ENCODE measurements around the gene ELP4. TPM values are rescaled to one million over a fixed set of nuclear protein-coding genes. Genes with fewer than 3 reads are reported as not detected.
A peak's percentile ranks its signal among the peaks of the same experiment; 100 is the strongest.

The ELP4 gene
- total RNA-seq, 5 donors from 2014 or later (not counting 1 experiment from before 2014, with no cell fraction given) = 15.9 to 22.2 (median 17.2) TPM

DNA sequence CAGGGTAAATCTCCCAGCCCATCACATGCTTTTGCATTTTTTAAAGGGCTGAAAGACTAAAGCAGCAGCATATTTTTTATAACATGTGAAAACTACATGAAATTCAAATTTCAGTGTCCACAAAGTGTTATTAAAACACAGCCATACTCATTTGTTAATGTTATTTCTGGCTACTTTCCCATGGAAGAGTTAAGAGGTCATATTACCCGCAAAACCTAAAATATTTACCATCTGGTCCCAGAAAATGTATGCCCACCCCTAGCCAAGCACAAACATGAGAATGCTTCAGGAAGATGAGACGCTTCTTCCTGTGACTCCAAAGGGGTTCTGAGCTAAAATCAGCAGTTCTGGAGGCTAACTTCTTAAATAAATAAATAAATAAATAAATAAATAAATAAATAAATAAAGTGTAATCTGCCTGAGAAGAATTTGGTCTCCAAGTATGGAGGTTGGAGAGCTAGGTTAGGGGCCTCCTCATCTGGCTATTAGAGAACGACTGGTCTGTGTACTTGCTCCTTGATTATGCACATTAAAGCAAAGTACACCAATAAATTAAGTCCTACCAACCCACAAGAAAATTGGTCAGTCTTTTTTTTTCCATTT is 9.9 kb upstream of the ELP4 start:
- H3K27me3 Mint-ChIP-seq = no peaks in the 10 kb centered on the region
- H3K27ac Mint-ChIP-seq = no peak overlapping the region
- ChIA-PET POLR2A (no interaction called here), CTCF (no interaction called here)
- peaks cover 33 to 39% (median 37%) of the 10 kb centered on the region in 3 donors for H3K4me1 Mint-ChIP-seq
- Histone ChIP-seq H3K9me3 (no peaks in the 10 kb centered on the region), H3K27ac (ENCODE audit: low read length) (no peak overlapping the region), H3K4me3 (ENCODE audit: control insufficient read depth in 1 of 2, extremely low read depth in 1 of 2, low read length in 1 of 2) (no peak overlapping the region), H3K27me3 (replicated peaks in 1 of 2; ENCODE audit: control insufficient read depth in 2 of 2, extremely low read depth in 1 of 2, insufficient read depth in 2 of 2, low read length in 1 of 2) (no peaks in the 10 kb centered on the region), H3K4me1 (ENCODE audit: control insufficient read depth in 1 of 2, extremely low read depth in 1 of 2, insufficient read depth in 2 of 2, low read length in 2 of 2) (no peaks in the 10 kb centered on the region), H3K36me3 (ENCODE audit: control insufficient read depth in 2 of 2, extremely low read depth in 1 of 2, insufficient read depth in 1 of 2, low read length in 1 of 2) (peaks cover 0 to under 1% of the 10 kb centered on the region in 2 donors)
- DNase-seq (no peak), ATAC-seq (replicated peaks in 1 of 4) (no peak)
- H3K9me3 Mint-ChIP-seq = no peaks in the 10 kb centered on the region
- H3K36me3 Mint-ChIP-seq = peaks cover 44% of the 10 kb centered on the region
- H3K4me3 Mint-ChIP-seq = no peak overlapping the region
- WGBS (ENCODE audit: insufficient coverage) = no CpG with 5 or more reads among the region's 3 CpGs

- Mint-ChIP-seq H3K4me1 (peaks cover 38 to 39% (median 39%) of the 10 kb centered on the region in 3 donors), H3K27me3 (no peaks in the 10 kb centered on the region), H3K27ac (no peak overlapping the region), H3K4me3 (no peak overlapping the region), H3K9me3 (no peaks in the 10 kb centered on the region), H3K36me3 (peaks cover 44% of the 10 kb centered on the region)
- no peaks in the 10 kb centered on the region for H3K27me3 ChIP-seq (replicated peaks in 1 of 2; ENCODE audit: control insufficient read depth in 2 of 2, extremely low read depth in 1 of 2, insufficient read depth in 2 of 2, low read length in 1 of 2)
- no peak overlapping the region for H3K4me3 ChIP-seq (ENCODE audit: control insufficient read depth in 1 of 2, extremely low read depth in 1 of 2, low read length in 1 of 2)
- POLR2A ChIA-PET = no interaction called here
- no peaks in the 10 kb centered on the region for H3K4me1 ChIP-seq (ENCODE audit: control insufficient read depth in 1 of 2, extremely low read depth in 1 of 2, insufficient read depth in 2 of 2, low read length in 2 of 2)
- no peak for DNase-seq
- H3K36me3 ChIP-seq (ENCODE audit: control insufficient read depth in 2 of 2, extremely low read depth in 1 of 2, insufficient read depth in 1 of 2, low read length in 1 of 2) = peaks cover 0 to 7% of the 10 kb centered on the region in 2 donors
- ATAC-seq (replicated peaks in 1 of 4) = no peak
- H3K27ac ChIP-seq (ENCODE audit: low read length) = no peak overlapping the region
- no peaks in the 10 kb centered on the region for H3K9me3 ChIP-seq
- CTCF ChIA-PET = no interaction called here
- no CpG with 5 or more reads among the region's 2 CpGs for WGBS (ENCODE audit: insufficient coverage)
These were observed 9.0 kb upstream of the ELP4 start for GRCh38 chr11:31500560-31500959.

DNA sequence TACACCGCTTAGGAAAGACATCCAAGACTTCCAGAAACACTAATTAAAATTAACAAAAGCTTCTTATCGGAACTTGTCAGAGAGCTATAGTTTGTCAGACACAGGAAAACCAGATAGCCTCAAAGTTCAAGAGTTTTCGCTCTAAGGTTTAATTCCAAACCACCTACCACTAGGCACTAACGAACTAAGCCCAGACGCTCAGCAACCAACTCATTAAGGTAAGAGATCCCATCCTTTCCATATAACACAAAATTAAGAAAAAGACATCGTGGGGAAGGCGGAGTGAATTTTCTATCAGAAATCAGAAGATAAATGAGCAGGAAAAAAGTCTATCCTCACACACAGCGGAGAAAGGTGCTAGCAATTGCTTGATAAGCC is 527 bp upstream of the ELP4 start:
- POLR2A ChIA-PET = no interaction called here
- Histone ChIP-seq H3K4me1 (ENCODE audit: control insufficient read depth in 1 of 2, extremely low read depth in 1 of 2, insufficient read depth in 2 of 2, low read length in 2 of 2) (peaks cover 2 to 24% of the 10 kb centered on the region in 2 experiments), H3K4me3 (ENCODE audit: control insufficient read depth in 1 of 2, extremely low read depth in 1 of 2, low read length in 1 of 2) (peak overlapping the region; percentile 58 to 95), H3K36me3 (ENCODE audit: control insufficient read depth in 2 of 2, extremely low read depth in 1 of 2, insufficient read depth in 1 of 2, low read length in 1 of 2) (peaks cover 0 to 7% of the 10 kb centered on the region in 2 donors), H3K9me3 (no peaks in the 10 kb centered on the region), H3K27ac (ENCODE audit: low read length) (peak overlapping the region; percentile 82), H3K27me3 (replicated peaks in 1 of 2; ENCODE audit: control insufficient read depth in 2 of 2, extremely low read depth in 1 of 2, insufficient read depth in 2 of 2, low read length in 1 of 2) (no peaks in the 10 kb centered on the region)
- Mint-ChIP-seq H3K9me3 (no peaks in the 10 kb centered on the region), H3K27ac (peak overlapping the region; percentile 89 to 98), H3K4me1 (peaks cover 49 to 74% (median 54%) of the 10 kb centered on the region in 3 donors), H3K27me3 (no peaks in the 10 kb centered on the region), H3K36me3 (peaks cover 15% of the 10 kb centered on the region), H3K4me3 (peak overlapping the region; percentile 93 to 98 (median 95))
- CTCF ChIA-PET = no interaction called here
- peak; percentile 8 to 19 (median 12) for ATAC-seq (replicated peaks in 1 of 4)
- DNase-seq = no peak
- WGBS (ENCODE audit: insufficient coverage) = 0% methylated on average over 2 of the region's 8 CpGs

DNA sequence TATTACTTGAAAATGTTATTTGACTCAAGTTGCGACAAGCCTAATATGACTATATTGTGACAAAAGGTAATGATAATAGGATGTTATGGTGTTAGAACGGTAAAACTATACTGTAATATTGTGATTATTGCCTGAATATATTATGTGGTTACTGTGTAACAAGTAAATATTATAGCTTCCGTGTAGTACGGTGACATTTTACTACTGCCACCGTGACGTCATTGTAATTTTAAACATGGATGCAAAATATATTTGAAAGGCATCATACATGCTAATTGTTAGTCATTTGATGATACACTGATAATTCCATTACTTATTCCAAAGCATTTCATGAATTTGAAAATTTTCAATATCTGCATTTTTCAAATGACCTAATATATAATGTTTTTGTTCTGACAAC is 2.5 kb downstream of the ELP4 start:
- H3K27me3 ChIP-seq (replicated peaks in 1 of 2; ENCODE audit: control insufficient read depth in 2 of 2, extremely low read depth in 1 of 2, insufficient read depth in 2 of 2, low read length in 1 of 2) = no peaks in the 10 kb centered on the region
- no peaks in the 10 kb centered on the region for H3K36me3 Mint-ChIP-seq
- ChIA-PET CTCF (interaction anchor here (0.5 to 0.6 kb wide), 2 partner anchors 10 to 22 kb away, joined by 3 to 6 read pairs; no protein-coding TSS in a partner anchor), POLR2A (interaction anchor here in 1 of 2 donors (0.6 kb wide), 1 partner anchor 243 kb away, joined by 3 read pairs; no protein-coding TSS in a partner anchor)
- H3K4me3 ChIP-seq (ENCODE audit: control insufficient read depth in 1 of 2, extremely low read depth in 1 of 2, low read length in 1 of 2) = no peak overlapping the region
- H3K4me1 ChIP-seq (ENCODE audit: control insufficient read depth in 1 of 2, extremely low read depth in 1 of 2, insufficient read depth in 2 of 2, low read length in 2 of 2) = peaks cover 2 to 24% of the 10 kb centered on the region in 2 experiments
- H3K9me3 ChIP-seq = no peaks in the 10 kb centered on the region
- H3K4me1 Mint-ChIP-seq = peaks cover 34 to 50% (median 39%) of the 10 kb centered on the region in 3 donors
- no peak overlapping the region for H3K27ac ChIP-seq (ENCODE audit: low read length)
- WGBS (ENCODE audit: insufficient coverage) = 92% methylated on average over 4 of the region's 6 CpGs
- ATAC-seq (replicated peaks in 1 of 4) = no peak
- no peak for DNase-seq
- H3K27ac Mint-ChIP-seq = no peak overlapping the region
- H3K4me3 Mint-ChIP-seq = no peak overlapping the region
- no peaks in the 10 kb centered on the region for H3K36me3 ChIP-seq (ENCODE audit: control insufficient read depth in 2 of 2, extremely low read depth in 1 of 2, insufficient read depth in 1 of 2, low read length in 1 of 2)
- H3K9me3 Mint-ChIP-seq = no peaks in the 10 kb centered on the region
- H3K27me3 Mint-ChIP-seq = no peaks in the 10 kb centered on the region

DNA sequence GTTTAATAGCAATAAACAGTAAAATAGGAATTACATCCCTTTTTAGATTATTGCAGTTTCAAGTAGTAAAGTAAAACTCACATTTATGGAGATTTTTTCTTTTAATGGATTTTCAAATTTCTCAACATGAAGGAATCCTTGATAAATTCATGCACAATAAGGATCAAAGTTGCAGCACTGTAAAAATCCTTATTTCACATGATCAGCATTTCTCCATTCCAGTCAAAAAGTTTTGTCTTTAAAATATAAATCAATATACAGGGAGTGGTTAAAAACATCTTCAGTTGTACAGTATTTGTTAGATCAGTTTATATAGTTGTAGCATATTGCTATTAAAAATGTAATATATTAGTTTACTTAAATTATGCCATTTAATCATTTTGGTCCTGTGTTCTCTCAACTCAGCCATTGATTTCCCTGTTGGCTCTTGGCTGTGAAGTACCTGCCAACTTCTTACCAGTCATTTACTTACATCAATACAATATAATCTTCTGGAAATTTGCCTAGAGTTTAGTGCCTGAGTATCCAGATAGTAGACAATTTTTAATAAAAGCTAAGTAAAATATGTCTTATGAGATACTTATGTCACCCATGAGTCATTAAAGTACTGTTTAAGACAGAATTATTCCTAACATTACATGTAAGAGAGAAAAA is 12.1 kb downstream of the ELP4 start:
- DNase-seq (no peak), ATAC-seq (replicated peaks in 1 of 4) (no peak)
- ChIA-PET CTCF (interaction anchor here in 1 of 2 donors (0.6 kb wide), 1 partner anchor 885 kb away, joined by 3 read pairs; no protein-coding TSS in a partner anchor), POLR2A (no interaction called here)
- no peak overlapping the region for H3K27ac Mint-ChIP-seq
- H3K4me1 ChIP-seq (ENCODE audit: control insufficient read depth in 1 of 2, extremely low read depth in 1 of 2, insufficient read depth in 2 of 2, low read length in 2 of 2) = no peaks in the 10 kb centered on the region
- peaks cover 3% of the 10 kb centered on the region for H3K9me3 ChIP-seq
- H3K36me3 ChIP-seq (ENCODE audit: control insufficient read depth in 2 of 2, extremely low read depth in 1 of 2, insufficient read depth in 1 of 2, low read length in 1 of 2) = peaks cover 0 to 4% of the 10 kb centered on the region in 2 donors
- peaks cover 15% of the 10 kb centered on the region for H3K36me3 Mint-ChIP-seq
- H3K9me3 Mint-ChIP-seq = no peaks in the 10 kb centered on the region
- H3K4me3 Mint-ChIP-seq = no peak overlapping the region
- no peaks in the 10 kb centered on the region for H3K27me3 ChIP-seq (replicated peaks in 1 of 2; ENCODE audit: control insufficient read depth in 2 of 2, extremely low read depth in 1 of 2, insufficient read depth in 2 of 2, low read length in 1 of 2)
- no peak overlapping the region for H3K4me3 ChIP-seq (ENCODE audit: control insufficient read depth in 1 of 2, extremely low read depth in 1 of 2, low read length in 1 of 2)
- no peak overlapping the region for H3K27ac ChIP-seq (ENCODE audit: low read length)
- H3K4me1 Mint-ChIP-seq = no peaks in the 10 kb centered on the region
- H3K27me3 Mint-ChIP-seq = no peaks in the 10 kb centered on the region

DNA sequence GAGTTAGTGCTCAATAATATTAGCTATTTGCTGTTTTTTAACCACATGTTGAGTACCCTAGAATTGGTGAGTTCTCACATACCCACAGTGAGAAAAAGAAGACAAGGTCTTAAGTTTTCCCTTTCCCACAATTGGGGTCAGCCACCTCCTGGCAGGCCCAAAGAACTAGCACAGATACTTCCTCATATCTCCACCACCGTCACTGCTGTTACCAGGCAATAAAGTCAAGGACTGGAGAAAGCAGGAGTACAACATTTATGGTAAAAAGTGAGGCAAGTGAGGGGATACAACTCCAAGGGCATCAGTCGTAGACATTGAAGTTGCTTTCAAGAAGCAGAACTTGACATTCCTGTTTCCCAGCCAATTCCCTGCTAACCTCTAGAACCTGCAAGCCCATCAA is 19.6 kb downstream of the ELP4 start:
- no peak for ATAC-seq (replicated peaks in 1 of 4)
- ChIA-PET POLR2A (no interaction called here), CTCF (no interaction called here)
- Mint-ChIP-seq H3K27me3 (no peaks in the 10 kb centered on the region), H3K9me3 (no peaks in the 10 kb centered on the region), H3K4me1 (peaks cover 0 to 20% (median 0%) of the 10 kb centered on the region in 3 donors), H3K27ac (no peak overlapping the region), H3K36me3 (peaks cover 31% of the 10 kb centered on the region), H3K4me3 (no peak overlapping the region)
- DNase-seq = no peak
- H3K27ac ChIP-seq (ENCODE audit: low read length) = no peak overlapping the region
- no peaks in the 10 kb centered on the region for H3K4me1 ChIP-seq (ENCODE audit: control insufficient read depth in 1 of 2, extremely low read depth in 1 of 2, insufficient read depth in 2 of 2, low read length in 2 of 2)
- no CpG with 5 or more reads among the region's 2 CpGs for WGBS (ENCODE audit: insufficient coverage)
- no peaks in the 10 kb centered on the region for H3K27me3 ChIP-seq (replicated peaks in 1 of 2; ENCODE audit: control insufficient read depth in 2 of 2, extremely low read depth in 1 of 2, insufficient read depth in 2 of 2, low read length in 1 of 2)
- peaks cover 2% of the 10 kb centered on the region for H3K9me3 ChIP-seq
- no peak overlapping the region for H3K4me3 ChIP-seq (ENCODE audit: control insufficient read depth in 1 of 2, extremely low read depth in 1 of 2, low read length in 1 of 2)
- peaks cover 0 to 3% of the 10 kb centered on the region in 2 donors for H3K36me3 ChIP-seq (ENCODE audit: control insufficient read depth in 2 of 2, extremely low read depth in 1 of 2, insufficient read depth in 1 of 2, low read length in 1 of 2)

Data from T-cell (primary cell).